Body of pancreas (tissue), 4 donors: Measurements from ENCODE around the gene CHD6. TPM values are rescaled to one million over a fixed set of nuclear protein-coding genes. Genes with fewer than 3 reads are reported as not detected.

Source experiments
- ATAC-seq: fragments of 150-250 bp; one replicate; pipeline ENCODE4 v1.9.1; 2016
- DNase-seq, 4 donors: peaks; one replicate each; pipeline ENCODE4 v3.0.0-alpha.2; 2019
- H3K27ac ChIP-seq, 4 donors: fragments of 200-600 bp; sonication (generic); 1 replicate in 3 of 4; 2 replicates in 1 of 4; pipeline versions ENCODE4 v1.5.1 to v1.6.1; 2016 to 2019; ENCODE audit warnings: mild to moderate bottlenecking in 1 of 4, mixed read lengths in 1 of 4, moderate library complexity in 1 of 4
- H3K27me3 ChIP-seq, 2 donors: fragments of 200-600 bp; sonication (generic); one replicate each; pipeline ENCODE4 v1.6.0; 2016; ENCODE audit warnings: mild to moderate bottlenecking in 1 of 2
- H3K36me3 ChIP-seq, 2 donors: fragments of 200-600 bp; sonication (generic); replicated peaks in 1 of 2; 2 replicates each; pipeline ENCODE4 v1.5.1; 2016; ENCODE audit warnings: low read depth in 2 of 2; ENCODE audit not compliant: insufficient read depth in 1 of 2
- H3K4me1 ChIP-seq: fragments of 200-600 bp; sonication (generic); one replicate; pipeline ENCODE4 v1.6.0; 2016
- H3K4me3 ChIP-seq, 2 donors: fragments of 200-600 bp; sonication (generic); 1 replicate in 1 of 2; 2 replicates in 1 of 2; pipeline ENCODE4 v1.5.1; 2016 to 2019
- H3K9me3 ChIP-seq, 3 donors: fragments of 200-600 bp; sonication (generic); 1 replicate in 2 of 3; 2 replicates in 1 of 3; pipeline ENCODE4 v1.5.1; 2016
- CTCF ChIP-seq, 7 experiments: fragments of 450-650 bp in 4 of 7; fragments of 200-600 bp in 3 of 7; sonication (generic) in 3 of 7; IDR thresholded peaks; one replicate each; pipeline ENCODE4 v1.5.1; 2016 to 2019; ENCODE audit warnings: antibody characterized with exemption in 7 of 7
- POLR2A ChIP-seq, 3 donors: fragments of 450-650 bp; IDR thresholded peaks; one replicate each; pipeline ENCODE4 v1.6.1; 2016; ENCODE audit warnings: antibody characterized with exemption in 3 of 3, mild to moderate bottlenecking in 2 of 3
- WGBS, 2 donors: methylation state at CpG; one replicate each; pipeline ENCODE4 v1.1.5; 2017; 5-methylcytosine and 5-hydroxymethylcytosine counted together
- intact Hi-C: fragments of 100-400 bp; cut with DNase I; formaldehyde crosslinking; loops from one replicate; pipeline ENCODE4 v1.15.1; 2023
- total RNA-seq, 2 donors: library from RNA; depleted of rRNA; stranded (reverse); fragments of >200 nt; gene quantifications; one replicate each; pipeline ENCODE4 v1.1.0, GENCODE V29; 2016

CHD6 gene
- total RNA-seq, 2 donors from 2014 or later: 21.8 to 43.5 TPM

DNA sequence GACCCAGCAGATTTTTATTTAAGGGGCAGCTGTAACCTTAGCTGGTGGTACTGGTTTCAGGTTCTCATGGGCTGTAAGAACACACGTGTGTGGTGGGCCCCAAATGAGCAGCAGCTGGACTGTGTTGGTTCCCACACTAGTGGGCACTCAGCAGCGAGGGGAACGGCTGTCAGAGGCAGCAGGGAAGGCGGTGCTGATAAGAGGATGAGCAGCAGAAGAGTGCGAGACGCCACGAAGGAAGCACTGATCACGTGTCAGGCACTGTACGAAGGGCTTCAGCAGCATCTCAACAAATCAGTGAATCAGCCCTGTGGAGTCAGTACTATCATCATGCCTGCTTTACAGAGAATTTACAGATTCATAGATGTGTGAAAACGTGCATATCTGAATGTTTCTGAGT, 210.6 kb downstream of the CHD6 start:
- no peaks in the 10 kb centered on the region for H3K9me3 ChIP-seq
- H3K27me3 ChIP-seq: no peaks in the 10 kb centered on the region
- H3K36me3 ChIP-seq: peaks cover 0 to 47% of the 10 kb centered on the region in 2 donors
- no peak for ATAC-seq
- H3K4me3 ChIP-seq: no peak overlapping the region
- no peaks in the 10 kb centered on the region for H3K4me1 ChIP-seq
- H3K27ac ChIP-seq: no peak overlapping the region
- no peak for DNase-seq
- 84 to 88% methylated on average over 10 of the region's 10 CpGs for WGBS, 2 donors
- no peak for TF ChIP-seq CTCF (IDR thresholded peaks at IDR 0.05)
- TF ChIP-seq POLR2A (IDR thresholded peaks at IDR 0.05): no peak
- intact Hi-C loops: no loop called here

- H3K4me1 ChIP-seq: no peaks in the 10 kb centered on the region
- H3K36me3 ChIP-seq: peaks cover 0 to 44% of the 10 kb centered on the region in 2 donors
- TF ChIP-seq CTCF (IDR thresholded peaks at IDR 0.05): no peak
- no peak for TF ChIP-seq POLR2A (IDR thresholded peaks at IDR 0.05)
- DNase-seq: no peak
- H3K4me3 ChIP-seq: no peak overlapping the region
- H3K27me3 ChIP-seq: no peaks in the 10 kb centered on the region
- no peak overlapping the region for H3K27ac ChIP-seq
- no peak for ATAC-seq
- no peaks in the 10 kb centered on the region for H3K9me3 ChIP-seq
- intact Hi-C loops: no loop called here
- WGBS, 2 donors: 83 to 84% methylated on average over 7 of the region's 7 CpGs
Observed at GRCh38 chr20:41406896-41407444, 211.2 kb downstream of the CHD6 start.

- Histone ChIP-seq H3K27ac (no peak overlapping the region), H3K27me3 (no peaks in the 10 kb centered on the region), H3K4me1 (no peaks in the 10 kb centered on the region), H3K36me3 (peaks cover 0 to 42% of the 10 kb centered on the region in 2 donors), H3K9me3 (no peaks in the 10 kb centered on the region), H3K4me3 (no peak overlapping the region)
- no peak for DNase-seq
- 81 to 88% methylated on average over 7 to 10 of the region's 10 CpGs for WGBS, 2 donors
- TF ChIP-seq POLR2A (IDR thresholded peaks at IDR 0.05): no peak
- TF ChIP-seq CTCF (IDR thresholded peaks at IDR 0.05): no peak
- no peak for ATAC-seq
- intact Hi-C loops: no loop called here
Observed at GRCh38 chr20:41406353-41406752, 211.8 kb downstream of the CHD6 start.

DNA sequence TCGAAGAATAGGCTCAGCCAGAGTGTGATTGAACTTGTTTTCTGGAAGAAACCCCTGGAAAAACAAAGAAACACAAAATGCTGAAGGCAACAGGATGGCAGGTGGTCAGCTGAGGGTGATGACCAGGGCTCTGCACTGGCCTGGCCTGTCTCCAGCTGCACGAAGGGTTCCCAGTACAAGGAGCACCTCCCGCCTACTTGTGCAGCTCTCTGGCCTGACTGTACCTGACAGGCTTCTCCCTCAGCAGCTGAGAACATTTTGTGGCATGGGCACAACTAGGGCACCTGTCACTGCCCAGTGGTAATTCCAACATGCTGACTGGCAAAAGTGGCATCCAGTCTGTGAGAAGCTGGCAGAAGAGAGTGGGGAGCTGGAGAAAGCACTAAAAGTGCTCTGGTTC, 212.7 kb downstream of the CHD6 start:
- Histone ChIP-seq H3K4me1 (no peaks in the 10 kb centered on the region), H3K27me3 (no peaks in the 10 kb centered on the region), H3K27ac (no peak overlapping the region), H3K9me3 (no peaks in the 10 kb centered on the region), H3K4me3 (no peak overlapping the region), H3K36me3 (peaks cover 0 to 38% of the 10 kb centered on the region in 2 donors)
- intact Hi-C loops: no loop called here
- ATAC-seq: no peak
- WGBS, 2 donors: 64 to 89% methylated on average over 3 of the region's 3 CpGs
- TF ChIP-seq POLR2A (IDR thresholded peaks at IDR 0.05): no peak
- no peak for TF ChIP-seq CTCF (IDR thresholded peaks at IDR 0.05)
- DNase-seq: no peak

DNA sequence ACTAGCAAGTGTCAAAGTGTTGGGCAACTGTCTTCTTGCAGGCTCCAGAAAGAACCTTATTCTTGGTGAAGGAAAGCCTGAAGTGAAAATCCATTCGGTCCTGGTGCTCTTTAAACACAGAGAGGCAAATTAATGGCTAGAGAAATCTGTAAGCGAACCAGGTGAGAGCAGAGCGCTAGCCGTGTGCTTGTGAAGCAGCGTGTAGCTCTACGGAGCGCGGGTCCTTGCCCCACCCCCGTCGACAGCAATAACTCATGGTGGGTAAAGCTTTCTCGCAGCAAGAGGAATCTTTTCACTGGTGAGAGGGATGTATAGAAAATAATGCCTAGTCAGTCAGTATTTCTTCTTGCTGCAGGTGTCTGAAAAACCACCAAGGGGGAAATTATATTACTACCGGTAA, 214.6 kb downstream of the CHD6 start:
- 87 to 93% methylated on average over 12 of the region's 12 CpGs for WGBS, 2 donors
- Histone ChIP-seq H3K4me1 (no peaks in the 10 kb centered on the region), H3K36me3 (peaks cover 0 to 28% of the 10 kb centered on the region in 2 donors), H3K27ac (no peak overlapping the region), H3K27me3 (no peaks in the 10 kb centered on the region), H3K4me3 (no peak overlapping the region), H3K9me3 (no peaks in the 10 kb centered on the region)
- DNase-seq: no peak
- ATAC-seq: no peak
- intact Hi-C loops: no loop called here
- TF ChIP-seq POLR2A (IDR thresholded peaks at IDR 0.05) (no peak), CTCF (IDR thresholded peaks at IDR 0.05) (no peak)
